Measurements from ENCODE around the gene HYAL3.
"Not testable (repeated sequence)": the region's sequence is repeated elsewhere in the genome, so short reads cannot be mapped to it uniquely, and the experiment has no call there.

Gene HYAL3

GRCh38 chr3:50312041-50312440, 12.8 kb upstream of the HYAL3 start:
- not testable (repeated sequence) for DNase-seq

GRCh38 chr3:50304601-50305000, 5.4 kb upstream of the HYAL3 start:
- no peak for DNase-seq

- DNase-seq = no peak
Measured at GRCh38 chr3:50303013-50303815, 4.0 kb upstream of the HYAL3 start, which contains the start of gene HYAL1. HYAL1 (minus strand) TSS chr3:50303574; CDS start chr3:50302956, 618 bp downstream.

DNA sequence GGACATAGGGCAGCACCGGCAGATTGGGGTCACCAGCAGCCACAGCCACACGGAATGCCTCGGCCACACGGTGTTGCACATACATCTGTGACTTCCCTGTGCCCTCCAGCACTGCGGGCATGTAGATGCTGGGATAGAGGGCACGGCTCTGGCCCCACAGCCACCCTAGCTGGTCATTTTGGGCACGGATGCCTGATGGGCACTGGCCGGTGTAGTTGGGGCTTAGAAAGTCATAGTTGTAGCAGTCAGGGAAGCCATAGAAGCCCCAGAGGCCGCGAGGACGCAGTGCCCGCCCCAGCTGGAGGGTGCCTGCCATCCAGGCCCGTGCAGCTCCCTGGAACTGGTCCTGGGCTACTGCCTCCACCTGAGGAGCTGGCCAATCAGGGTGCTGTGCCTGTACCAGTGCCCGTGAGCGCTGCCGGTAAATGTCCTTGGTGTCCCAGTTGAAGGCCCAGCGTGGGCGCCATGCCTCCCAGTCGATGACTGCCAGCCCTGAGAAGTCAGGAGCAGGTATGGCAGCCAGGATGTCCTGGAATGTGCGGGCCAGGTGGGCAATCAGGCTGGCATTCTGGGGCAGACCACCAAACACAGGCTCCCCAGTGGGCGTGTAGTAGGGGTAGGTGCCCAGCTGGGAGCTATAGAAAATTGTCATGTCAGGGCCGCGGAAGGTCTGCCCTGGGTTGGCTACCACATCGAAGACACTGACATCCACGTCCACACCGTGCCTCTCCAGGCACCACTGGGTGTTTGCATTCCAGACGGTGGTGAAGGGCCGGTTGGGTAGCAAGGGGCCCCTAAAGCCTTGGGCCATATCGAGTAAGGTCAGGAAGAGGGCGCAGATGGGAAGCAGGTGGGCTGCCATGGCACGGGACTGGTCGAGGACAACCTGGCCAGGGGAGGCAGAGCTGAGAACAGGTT, 3.1 kb upstream of the HYAL3 start:
- DNase-seq = no peak

DNA sequence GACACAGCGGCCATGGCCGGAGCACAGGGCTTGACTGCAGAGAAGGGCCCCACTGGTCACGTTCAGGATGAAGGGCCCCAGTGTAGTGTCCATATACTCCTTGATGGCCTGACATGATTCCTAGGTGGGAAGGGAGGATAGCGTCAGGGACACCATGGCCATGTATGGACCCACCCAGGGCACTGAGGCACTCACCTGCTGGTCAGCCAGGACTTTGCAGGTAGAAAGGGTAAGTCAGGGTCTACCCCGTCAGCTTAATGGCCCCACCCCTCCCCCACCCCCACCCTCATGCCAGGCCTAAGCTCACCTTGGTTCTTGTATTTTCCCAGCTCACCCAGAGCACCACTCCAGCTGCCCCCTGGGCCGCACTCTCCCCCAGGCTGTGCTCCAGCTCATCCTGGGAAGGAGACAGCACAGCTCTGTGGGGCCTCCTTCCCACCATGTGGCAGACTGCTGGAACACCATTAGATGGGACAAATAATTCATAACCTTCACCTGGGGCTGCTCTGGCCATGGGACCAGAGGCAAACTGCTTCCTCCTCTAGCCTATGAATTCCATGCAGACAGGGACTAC, 1.6 kb upstream of the HYAL3 start:
- no peak for DNase-seq

DNA sequence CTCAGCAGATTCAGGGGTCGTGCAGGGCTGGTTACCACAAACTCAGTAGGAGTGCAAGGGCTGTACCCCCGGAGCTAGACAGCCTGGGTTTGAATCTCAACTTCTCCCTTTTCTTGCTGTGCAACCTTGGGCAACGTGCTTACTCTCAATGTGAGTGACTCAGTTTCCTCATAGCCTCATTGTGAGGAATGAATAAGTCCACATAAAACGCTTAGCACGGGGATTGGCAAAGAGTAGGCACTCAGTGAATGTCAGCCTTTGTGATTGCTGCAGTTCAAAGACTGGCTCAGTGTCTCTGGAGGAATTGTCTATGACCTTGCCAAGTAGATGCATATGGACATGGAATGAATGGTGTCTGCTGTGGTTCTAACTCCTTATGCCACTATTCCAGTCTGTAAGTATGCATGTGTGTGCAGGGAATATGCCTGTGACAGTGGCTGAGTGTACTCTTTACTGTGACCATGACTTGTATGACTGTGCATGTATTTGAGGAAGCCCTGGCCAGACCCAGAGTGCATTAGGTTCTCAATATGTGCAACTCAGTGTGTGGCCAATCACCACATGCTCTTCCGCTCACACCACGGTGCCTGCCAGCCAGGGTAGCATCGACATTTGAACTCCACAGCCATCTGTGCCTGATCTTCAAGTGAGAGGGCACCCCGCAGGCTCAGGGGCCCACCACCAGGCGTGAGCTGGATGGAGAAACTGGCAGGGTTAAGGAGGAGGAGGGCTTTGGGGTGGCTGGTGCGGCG, 900 bp upstream of the HYAL3 start:
- peak in 1 of 2 donors; percentile 66 for DNase-seq

DNA sequence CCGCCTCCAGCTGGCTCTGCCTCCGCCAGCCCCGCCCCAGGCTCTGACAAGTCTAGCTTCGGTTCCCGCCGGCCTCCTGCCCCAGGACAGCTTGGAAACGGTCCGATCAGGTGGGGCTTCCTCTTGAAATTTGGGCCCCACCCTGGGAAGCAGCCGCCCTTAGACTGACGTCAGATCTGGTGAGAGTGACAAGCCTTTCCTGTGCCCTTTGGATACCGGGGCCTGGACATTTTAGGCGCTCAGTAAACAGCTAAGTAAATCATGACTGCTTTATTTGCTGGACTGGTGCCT, 378 bp upstream of the HYAL3 start:
- DNase-seq = no peak

DNA sequence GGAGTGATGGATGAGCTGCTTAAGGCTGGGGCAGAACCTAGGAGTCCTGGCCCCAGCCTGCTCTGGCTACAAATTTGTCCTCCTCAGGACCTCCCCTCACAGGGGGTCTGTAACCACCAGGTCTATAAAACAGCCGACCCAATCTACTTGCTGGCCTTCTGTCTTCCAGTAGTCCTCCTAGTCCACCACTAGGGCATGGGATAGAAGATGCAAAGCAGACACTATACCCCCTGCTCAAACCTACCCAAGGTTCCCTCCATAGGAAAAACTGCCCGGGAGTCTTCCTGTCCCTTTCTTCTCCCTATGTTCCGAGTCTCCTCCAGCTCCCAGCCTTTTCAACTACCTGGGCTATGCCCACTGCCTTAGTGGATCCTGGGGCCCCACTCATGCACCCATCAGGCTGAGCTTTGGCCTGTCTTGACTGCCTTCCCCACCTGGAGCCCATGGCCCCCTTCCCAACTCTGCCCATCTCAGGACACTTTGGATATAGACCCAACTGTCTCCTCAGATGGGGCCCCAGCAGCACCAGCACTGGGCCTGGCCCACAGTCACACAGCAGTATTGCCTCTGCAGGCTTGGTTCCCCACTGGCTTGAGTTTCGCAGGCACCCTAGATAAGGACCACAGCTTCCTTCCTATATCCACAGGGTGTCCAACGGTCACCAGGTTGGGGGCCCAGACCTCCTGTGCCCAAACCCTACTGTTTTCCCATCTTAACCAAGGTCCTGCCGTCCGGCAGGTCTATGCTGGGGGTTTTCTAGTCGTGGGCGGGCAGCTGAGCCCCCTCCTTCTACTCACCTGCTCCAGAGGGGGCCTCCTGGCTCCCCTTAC, 1.1 kb downstream of the HYAL3 start:
- no peak for DNase-seq

DNA sequence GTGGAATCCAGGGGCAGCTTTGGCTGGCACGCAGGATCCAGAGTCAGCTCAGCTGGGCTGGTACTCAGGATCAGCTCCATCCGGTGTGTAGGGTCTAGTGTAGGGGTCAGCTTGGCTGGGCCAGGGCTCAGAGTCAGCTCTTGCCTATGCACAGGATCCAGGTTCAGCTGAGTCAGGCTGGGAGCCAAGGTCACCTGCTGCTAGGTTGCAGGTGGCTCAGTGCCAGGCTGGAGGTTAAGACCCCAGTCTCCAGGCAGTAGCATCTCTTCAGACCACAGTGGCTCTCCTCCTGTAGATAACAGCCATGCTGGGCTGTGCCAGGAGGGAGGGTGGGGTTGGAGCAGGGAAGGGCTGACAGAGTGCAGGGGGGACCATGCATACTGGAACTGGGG, 1.8 kb downstream of the HYAL3 start:
- DNase-seq = no peak

- DNase-seq = no peak
Measured at GRCh38 chr3:50296721-50297383, 2.4 kb downstream of the HYAL3 start.

- DNase-seq = no peak
Measured at GRCh38 chr3:50295553-50296431, 3.4 kb downstream of the HYAL3 start.

DNA sequence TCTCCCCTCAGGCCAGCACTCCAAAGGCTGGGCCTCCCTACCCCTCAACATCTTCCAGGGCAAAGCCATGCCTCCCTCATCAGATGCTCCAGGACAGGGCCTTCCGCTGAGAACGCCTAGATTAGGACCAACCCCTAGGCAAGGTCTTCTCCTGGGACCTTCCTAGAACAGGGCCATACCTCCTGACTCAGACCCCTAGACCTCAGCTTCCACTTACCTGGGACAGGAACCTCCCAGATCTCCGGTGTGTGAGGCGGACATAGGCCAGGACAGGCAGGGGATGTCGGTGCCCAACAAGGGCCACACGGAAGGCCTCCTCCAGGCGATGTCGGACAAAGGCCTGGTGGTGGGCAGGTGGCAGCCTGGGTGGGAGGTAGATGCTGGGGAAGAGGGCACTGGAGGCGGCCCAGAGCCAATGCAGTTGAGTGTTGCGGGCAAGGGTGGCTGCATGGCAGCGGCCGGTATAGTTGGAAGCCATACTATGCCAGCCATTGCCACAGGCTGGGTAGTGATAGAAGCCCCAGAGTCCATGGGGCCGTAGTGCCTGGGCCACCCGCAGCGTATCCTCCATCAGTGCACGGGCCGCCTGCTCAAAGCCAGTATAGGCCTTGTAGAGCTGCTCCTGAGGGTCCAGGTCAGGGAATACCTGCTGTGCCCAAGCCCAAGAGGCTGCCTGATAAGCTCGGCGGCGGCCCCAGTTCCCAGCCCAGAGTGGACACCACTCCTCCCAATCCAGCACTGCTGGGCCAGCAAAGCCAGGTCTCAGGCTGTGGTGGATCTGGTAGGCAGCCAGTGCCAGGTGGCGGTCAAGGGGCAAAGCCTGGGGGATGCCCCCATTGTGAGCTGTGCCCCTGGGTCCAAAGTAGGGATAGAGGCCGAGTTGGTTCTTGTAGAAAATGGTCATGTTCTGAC, 4.5 kb downstream of the HYAL3 start:
- DNase-seq = no peak

DNA sequence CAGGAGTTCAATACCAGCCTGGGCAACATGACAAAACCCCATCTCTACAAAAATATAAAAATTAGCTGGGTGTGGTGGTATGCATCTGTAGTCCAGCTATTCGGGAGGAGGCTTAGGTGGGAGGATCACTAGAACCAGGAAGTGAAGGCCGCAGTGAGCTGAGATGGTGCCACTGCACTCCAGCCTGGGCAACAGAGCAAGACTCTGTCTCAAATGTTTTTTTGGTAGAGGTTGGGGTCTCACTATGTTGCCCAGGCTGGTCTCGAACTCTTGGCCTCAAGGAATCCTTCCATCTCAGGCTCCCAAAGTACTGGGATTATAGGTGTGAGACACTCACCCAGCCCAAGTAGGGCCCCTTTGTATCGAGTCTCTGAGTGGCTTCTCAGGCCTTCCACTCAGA, 5.1 kb downstream of the HYAL3 start:
- no peak for DNase-seq

GRCh38 chr3:50293079-50293801, 6.0 kb downstream of the HYAL3 start:
- DNase-seq = no peak

- DNase-seq = peak; percentile 96 to 97
Measured at GRCh38 chr3:50292159-50293078, 6.8 kb downstream of the HYAL3 start, which contains the start of gene IFRD2. IFRD2 (minus strand) TSS chr3:50292429; CDS start chr3:50292274, 155 bp downstream.

DNA sequence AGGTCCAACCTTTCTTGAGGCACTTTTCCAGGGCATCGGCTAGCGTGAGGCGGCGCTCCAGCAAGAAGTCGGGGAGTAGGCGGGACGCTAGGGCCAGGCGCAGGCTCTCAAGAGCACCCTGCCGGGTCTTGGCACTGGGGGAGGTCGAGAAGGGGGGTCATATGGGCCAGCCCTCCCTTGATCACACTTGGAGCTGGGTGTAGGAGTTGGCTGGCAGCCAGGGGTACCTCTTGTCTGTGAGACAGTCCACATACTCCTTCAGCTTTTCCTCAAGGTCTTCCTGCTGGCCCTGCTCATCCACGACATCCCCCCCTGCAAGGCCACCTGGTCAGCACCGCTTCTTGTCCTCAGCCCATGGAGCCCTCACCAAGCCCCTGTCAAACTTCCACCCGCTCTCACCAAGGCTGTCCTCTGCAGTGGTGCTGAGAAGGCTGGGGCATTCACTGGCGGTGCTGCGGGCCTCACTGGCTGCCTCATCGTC, 9.0 kb downstream of the HYAL3 start:
- no peak for DNase-seq

GRCh38 chr3:50289130-50289529, 10.1 kb downstream of the HYAL3 start:
- no peak for DNase-seq

Measured in CD4-positive, alpha-beta T cell treated with Interleukin-1 beta for 1 hour (primary cell).